Measurements from ENCODE around the gene KIF23.

The KIF23 gene

DNA sequence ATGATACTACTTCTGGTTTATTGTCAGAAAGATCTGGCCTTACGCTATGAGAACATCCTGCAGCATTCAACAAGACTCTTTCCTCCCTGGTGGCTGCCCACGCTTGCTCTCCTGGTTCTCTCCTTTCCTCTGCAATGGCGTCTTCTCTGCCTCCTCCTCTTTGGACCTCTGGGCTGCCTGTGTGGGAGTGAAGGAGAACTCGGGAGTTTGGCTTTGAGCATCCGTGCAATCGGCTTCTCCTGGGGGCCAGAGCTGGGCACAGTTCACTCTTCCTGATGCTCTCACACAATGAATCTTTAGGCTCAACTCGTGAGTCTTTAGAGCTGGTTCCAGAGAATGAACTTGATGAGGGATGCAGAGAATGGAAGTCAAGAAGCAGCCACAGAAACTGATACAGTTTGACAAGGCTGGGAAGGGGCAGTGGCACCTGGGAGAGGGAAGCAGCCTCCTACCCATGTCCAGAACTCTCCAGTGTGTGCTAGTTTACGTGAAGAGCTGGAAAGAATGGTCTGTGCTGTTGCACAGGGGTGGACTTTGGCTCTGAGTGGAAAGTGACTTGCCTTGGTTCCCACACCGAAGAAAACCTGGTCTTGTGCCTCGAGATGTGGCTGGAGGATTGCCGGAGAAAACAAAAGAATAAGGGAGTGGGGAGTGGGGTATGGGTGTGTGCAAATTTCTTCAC is 76.3 kb downstream of the KIF23 start:
- Histone ChIP-seq H3K4me1 (ENCODE audit: insufficient read depth, low read length) (no peaks in the 10 kb centered on the region), H3K4me3 (ENCODE audit: low read depth in 1 of 2, low read length in 2 of 2) (no peak overlapping the region), H4K20me1 (ENCODE audit: insufficient read depth, low read length) (no peaks in the 10 kb centered on the region), H3K36me3 (ENCODE audit: insufficient read depth, low read length) (no peaks in the 10 kb centered on the region), H3K9me3 (ENCODE audit: insufficient read depth, low read length, severe bottlenecking) (no peaks in the 10 kb centered on the region), H3K27ac (ENCODE audit: low read length) (no peak overlapping the region), H3K9ac (ENCODE audit: low read depth, low read length) (no peak overlapping the region), H3K79me2 (ENCODE audit: insufficient read depth, low read length) (no peaks in the 10 kb centered on the region), H3K4me2 (ENCODE audit: insufficient read depth, low read length) (no peak overlapping the region), H2AFZ (ENCODE audit: low read depth, low read length) (no peak overlapping the region), H3K27me3 (ENCODE audit: insufficient read depth, low read length, poor library complexity) (peaks cover 3% of the 10 kb centered on the region)
- DNase-seq = no peak
- TF ChIP-seq EZH2 (IDR thresholded peaks at IDR 0.05; ENCODE audit: borderline replicate concordance, low read depth, low read length, severe bottlenecking) = no peak
- TF ChIP-seq, protein P1, sequence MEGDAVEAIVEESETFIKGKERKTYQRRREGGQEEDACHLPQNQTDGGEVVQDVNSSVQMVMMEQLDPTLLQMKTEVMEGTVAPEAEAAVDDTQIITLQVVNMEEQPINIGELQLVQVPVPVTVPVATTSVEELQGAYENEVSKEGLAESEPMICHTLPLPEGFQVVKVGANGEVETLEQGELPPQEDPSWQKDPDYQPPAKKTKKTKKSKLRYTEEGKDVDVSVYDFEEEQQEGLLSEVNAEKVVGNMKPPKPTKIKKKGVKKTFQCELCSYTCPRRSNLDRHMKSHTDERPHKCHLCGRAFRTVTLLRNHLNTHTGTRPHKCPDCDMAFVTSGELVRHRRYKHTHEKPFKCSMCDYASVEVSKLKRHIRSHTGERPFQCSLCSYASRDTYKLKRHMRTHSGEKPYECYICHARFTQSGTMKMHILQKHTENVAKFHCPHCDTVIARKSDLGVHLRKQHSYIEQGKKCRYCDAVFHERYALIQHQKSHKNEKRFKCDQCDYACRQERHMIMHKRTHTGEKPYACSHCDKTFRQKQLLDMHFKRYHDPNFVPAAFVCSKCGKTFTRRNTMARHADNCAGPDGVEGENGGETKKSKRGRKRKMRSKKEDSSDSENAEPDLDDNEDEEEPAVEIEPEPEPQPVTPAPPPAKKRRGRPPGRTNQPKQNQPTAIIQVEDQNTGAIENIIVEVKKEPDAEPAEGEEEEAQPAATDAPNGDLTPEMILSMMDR (IDR thresholded peaks at IDR 0.05; ENCODE audit: borderline replicate concordance, extremely low read depth, low read length, poor library complexity, severe bottlenecking) = no peak
- no peak for ATAC-seq (ENCODE audit: insufficient read depth, low read depth)

DNA sequence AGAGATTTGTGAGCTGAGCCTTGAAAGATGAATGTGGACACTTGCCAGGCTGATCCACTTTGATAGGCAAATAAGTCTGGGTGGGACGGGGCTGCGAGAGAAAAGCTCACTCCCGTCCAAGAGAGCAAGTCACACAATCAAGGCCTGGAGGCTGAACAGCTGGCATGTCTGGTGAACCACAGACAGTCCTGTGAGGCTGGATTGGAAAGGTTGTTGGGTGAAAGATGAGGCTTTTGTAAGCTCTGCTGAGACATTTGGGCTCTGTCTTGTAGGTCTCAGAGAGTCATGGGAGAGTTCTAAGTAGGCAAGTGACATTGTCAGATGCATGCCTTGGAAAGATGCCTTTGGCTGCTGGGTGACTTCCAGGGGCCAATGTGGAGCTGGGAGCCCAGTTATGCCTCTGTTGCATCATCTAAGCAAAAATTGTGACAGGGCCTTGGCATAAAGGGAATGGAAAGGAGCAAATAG is 76.9 kb downstream of the KIF23 start:
- Histone ChIP-seq H3K4me2 (ENCODE audit: insufficient read depth, low read length) (no peak overlapping the region), H3K36me3 (ENCODE audit: insufficient read depth, low read length) (no peaks in the 10 kb centered on the region), H3K4me1 (ENCODE audit: insufficient read depth, low read length) (no peaks in the 10 kb centered on the region), H3K4me3 (ENCODE audit: low read depth in 1 of 2, low read length in 2 of 2) (no peak overlapping the region), H3K27ac (ENCODE audit: low read length) (no peak overlapping the region), H3K9me3 (ENCODE audit: insufficient read depth, low read length, severe bottlenecking) (no peaks in the 10 kb centered on the region), H3K79me2 (ENCODE audit: insufficient read depth, low read length) (no peaks in the 10 kb centered on the region), H2AFZ (ENCODE audit: low read depth, low read length) (no peak overlapping the region), H4K20me1 (ENCODE audit: insufficient read depth, low read length) (no peaks in the 10 kb centered on the region), H3K9ac (ENCODE audit: low read depth, low read length) (no peak overlapping the region), H3K27me3 (ENCODE audit: insufficient read depth, low read length, poor library complexity) (peaks cover 6% of the 10 kb centered on the region)
- no peak for DNase-seq
- no peak for TF ChIP-seq EZH2 (IDR thresholded peaks at IDR 0.05; ENCODE audit: borderline replicate concordance, low read depth, low read length, severe bottlenecking)
- TF ChIP-seq, protein P1 (IDR thresholded peaks at IDR 0.05; ENCODE audit: borderline replicate concordance, extremely low read depth, low read length, poor library complexity, severe bottlenecking) = no peak
- no peak for ATAC-seq (ENCODE audit: insufficient read depth, low read depth)

DNA sequence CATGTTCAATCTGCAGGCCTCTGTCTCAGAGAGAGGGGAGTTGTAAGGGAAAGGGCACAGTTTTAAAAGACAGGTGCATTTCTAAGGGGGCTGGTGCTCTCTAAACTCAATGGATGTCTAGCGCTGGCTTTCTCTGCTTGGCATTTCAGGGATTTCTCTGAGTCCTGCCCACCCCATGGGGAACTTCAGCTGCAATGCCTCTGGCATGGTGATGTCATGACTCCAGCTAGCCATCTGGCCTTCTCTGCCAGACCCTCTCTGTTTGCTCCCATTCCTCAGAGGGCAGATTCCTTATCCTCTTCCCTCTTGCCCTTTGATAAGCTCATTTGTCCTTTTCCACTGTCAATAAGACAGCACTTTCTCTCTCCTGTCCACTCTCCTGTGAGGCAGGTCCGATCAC is 79.3 kb downstream of the KIF23 start:
- Histone ChIP-seq H3K36me3 (ENCODE audit: insufficient read depth, low read length) (no peaks in the 10 kb centered on the region), H3K79me2 (ENCODE audit: insufficient read depth, low read length) (no peaks in the 10 kb centered on the region), H3K4me1 (ENCODE audit: insufficient read depth, low read length) (no peaks in the 10 kb centered on the region), H2AFZ (ENCODE audit: low read depth, low read length) (no peak overlapping the region), H3K9me3 (ENCODE audit: insufficient read depth, low read length, severe bottlenecking) (no peaks in the 10 kb centered on the region), H3K27me3 (ENCODE audit: insufficient read depth, low read length, poor library complexity) (peaks cover 3% of the 10 kb centered on the region), H3K9ac (ENCODE audit: low read depth, low read length) (no peak overlapping the region), H3K4me3 (ENCODE audit: low read depth in 1 of 2, low read length in 2 of 2) (no peak overlapping the region), H4K20me1 (ENCODE audit: insufficient read depth, low read length) (no peaks in the 10 kb centered on the region), H3K27ac (ENCODE audit: low read length) (no peak overlapping the region), H3K4me2 (ENCODE audit: insufficient read depth, low read length) (no peak overlapping the region)
- TF ChIP-seq EZH2 (IDR thresholded peaks at IDR 0.05; ENCODE audit: borderline replicate concordance, low read depth, low read length, severe bottlenecking) = no peak
- TF ChIP-seq, protein P1 (IDR thresholded peaks at IDR 0.05; ENCODE audit: borderline replicate concordance, extremely low read depth, low read length, poor library complexity, severe bottlenecking) = no peak
- ATAC-seq (ENCODE audit: insufficient read depth, low read depth) (no peak), DNase-seq (no peak)
